Sciatic nerve (tissue), 2 donors: ENCODE measurements around the gene CMSS1. TPM values are rescaled to one million over a fixed set of nuclear protein-coding genes. Genes with fewer than 3 reads are reported as not detected.
A peak's percentile ranks its signal among the peaks of the same experiment; 100 is the strongest.

Source experiments
- ATAC-seq: fragments of 200-7000 bp; cut with Tn5 transposase; one replicate; pipeline ENCODE4 v1.9.1; 2020; ENCODE audit warnings: mild to moderate bottlenecking, moderate library complexity
- DNase-seq: peaks from one replicate; pipeline ENCODE4 v3.0.0-alpha.2; 2020; ENCODE audit warnings: low spot score
- intact Hi-C: fragments of 100-400 bp; cut with DNase I; formaldehyde crosslinking; loops from one replicate; pipeline ENCODE4 v1.14.2; 2022
- total RNA-seq: library from RNA; stranded (reverse); fragmentation: NEBNext Ultra II Directional; extraction: Animal tissue kit (Norgen Biotek cat#: 25700); gene quantifications from one replicate; pipeline ENCODE4 v1.2.1, GENCODE V29; 2021
- donor health status: DM: no; HTN: no; CAD: no.
- donor health status: DM: no; HTN: no; CAD: no.

Gene CMSS1
- total RNA-seq, 1 donor from 2014 or later = 26.7 TPM

- intact Hi-C loops = no loop called here
- peak; percentile 79 for ATAC-seq
- DNase-seq = no peak
These were observed 29.0 kb downstream of the CMSS1 start for GRCh38 chr3:99846477-99847160.

GRCh38 chr3:99848433-99848832, 30.8 kb downstream of the CMSS1 start:
- DNase-seq (no peak), ATAC-seq (no peak)
- intact Hi-C loops = no loop called here

- ATAC-seq (no peak), DNase-seq (no peak)
- intact Hi-C loops = no loop called here
These were observed 32.9 kb downstream of the CMSS1 start for GRCh38 chr3:99850608-99851007.

- intact Hi-C loops = no loop called here
- ATAC-seq (no peak), DNase-seq (no peak)
These were observed 34.3 kb downstream of the CMSS1 start for GRCh38 chr3:99851955-99852354.

GRCh38 chr3:99852851-99853250, 35.2 kb downstream of the CMSS1 start:
- no peak for ATAC-seq
- no peak for DNase-seq
- intact Hi-C loops = no loop called here

GRCh38 chr3:99854756-99855298, 37.2 kb downstream of the CMSS1 start:
- intact Hi-C loops = no loop called here
- no peak for DNase-seq

GRCh38 chr3:99855900-99856299, 38.2 kb downstream of the CMSS1 start:
- intact Hi-C loops = no loop called here
- ATAC-seq = no peak
- DNase-seq = no peak

More at GRCh38 chr3:99854756-99855298, 37.2 kb downstream of the CMSS1 start:
- no peak for ATAC-seq

GRCh38 chr3:99856437-99857220, 39.0 kb downstream of the CMSS1 start:
- ATAC-seq = no peak
- intact Hi-C loops = no loop called here
- DNase-seq = no peak

GRCh38 chr3:99857278-99857677, 39.6 kb downstream of the CMSS1 start:
- DNase-seq = no peak
- intact Hi-C loops = no loop called here
- no peak for ATAC-seq

- ATAC-seq = no peak
- intact Hi-C loops = no loop called here
- DNase-seq = no peak
These were observed 40.8 kb downstream of the CMSS1 start for GRCh38 chr3:99858469-99858868.

GRCh38 chr3:99859825-99860224, 42.2 kb downstream of the CMSS1 start:
- intact Hi-C loops = no loop called here
- peak; percentile 27 for ATAC-seq

GRCh38 chr3:99861216-99861615, 43.6 kb downstream of the CMSS1 start:
- DNase-seq (no peak), ATAC-seq (no peak)
- intact Hi-C loops = no loop called here

More at GRCh38 chr3:99859825-99860224, 42.2 kb downstream of the CMSS1 start:
- no peak for DNase-seq

GRCh38 chr3:99862208-99862607, 44.5 kb downstream of the CMSS1 start:
- no peak for ATAC-seq

GRCh38 chr3:99863002-99863401, 45.3 kb downstream of the CMSS1 start:
- intact Hi-C loops = no loop called here
- no peak for ATAC-seq
- no peak for DNase-seq

More at GRCh38 chr3:99862208-99862607, 44.5 kb downstream of the CMSS1 start:
- DNase-seq = no peak
- intact Hi-C loops = no loop called here

GRCh38 chr3:99863588-99863987, 45.9 kb downstream of the CMSS1 start:
- intact Hi-C loops = no loop called here
- DNase-seq = no peak
- no peak for ATAC-seq

- DNase-seq (no peak), ATAC-seq (no peak)
- intact Hi-C loops = no loop called here
These were observed 46.6 kb downstream of the CMSS1 start for GRCh38 chr3:99864289-99864688.

- ATAC-seq = no peak
- intact Hi-C loops = no loop called here
- DNase-seq = no peak
These were observed 47.7 kb downstream of the CMSS1 start for GRCh38 chr3:99865321-99865720.

- intact Hi-C loops = no loop called here
- ATAC-seq (no peak), DNase-seq (no peak)
These were observed 48.6 kb downstream of the CMSS1 start for GRCh38 chr3:99866261-99866761.

- no peak for ATAC-seq
- intact Hi-C loops = no loop called here
- no peak for DNase-seq
These were observed 50.1 kb downstream of the CMSS1 start for GRCh38 chr3:99867594-99868310.

GRCh38 chr3:99868311-99868646, 50.6 kb downstream of the CMSS1 start:
- DNase-seq (no peak), ATAC-seq (no peak)
- intact Hi-C loops = no loop called here
